Measurements from ENCODE around the gene KLHDC8B.
A peak's percentile ranks its signal among the peaks of the same experiment; 100 is the strongest.

Gene KLHDC8B

DNA sequence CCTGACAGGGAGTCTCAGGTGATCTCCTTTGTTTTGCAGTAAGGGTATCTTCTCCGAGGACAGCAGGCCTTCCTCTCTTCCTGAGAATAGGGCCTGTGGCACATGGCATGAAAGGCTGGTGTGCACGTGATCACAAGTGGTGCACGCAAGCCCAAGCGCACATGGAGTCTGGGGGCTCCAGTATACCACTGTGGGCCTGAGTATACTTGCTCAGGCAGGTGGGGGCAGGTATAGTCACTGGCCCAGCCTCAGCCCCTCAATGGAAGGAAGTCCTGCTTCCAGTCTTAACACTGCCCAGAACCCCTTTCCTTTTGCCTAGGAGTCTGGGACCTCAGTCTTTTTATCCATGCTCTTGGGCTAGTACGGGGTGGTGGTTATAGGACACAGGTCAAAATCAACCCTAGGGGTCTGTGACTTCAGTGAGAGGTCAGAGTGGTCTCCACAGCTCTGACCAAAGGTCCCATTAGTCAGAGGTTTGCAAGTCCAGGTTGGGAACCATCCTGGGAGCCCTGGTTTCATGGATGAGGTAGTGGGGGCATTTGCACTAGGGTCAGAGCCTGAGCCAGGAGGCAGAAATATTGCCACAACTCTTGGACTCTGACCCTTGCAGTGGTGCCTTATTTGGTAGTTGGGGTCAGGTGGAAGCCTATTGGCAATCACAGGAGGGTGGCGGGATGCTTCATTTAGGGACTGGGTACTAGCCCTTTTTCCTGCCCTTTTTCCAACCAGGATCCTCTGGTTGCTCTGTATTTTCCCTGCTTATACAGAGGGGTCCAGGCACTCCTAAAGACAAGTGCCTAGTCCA is 4.4 kb upstream of the KLHDC8B start:
- H3K9ac ChIP-seq, result no peak overlapping the region
- H3K4me1 ChIP-seq, result peaks cover 55% of the 10 kb centered on the region
- H3K9me3 ChIP-seq, result no peaks in the 10 kb centered on the region
- peak overlapping the region; percentile 75 for H3K4me3 ChIP-seq
- peaks cover 2% of the 10 kb centered on the region for H4K20me1 ChIP-seq
- peaks cover 22% of the 10 kb centered on the region for H3K36me3 ChIP-seq
- H3K27ac ChIP-seq, result peak overlapping the region; percentile 89
- TF ChIP-seq Cebpa-rat (IDR thresholded peaks at IDR 0.05), result no peak
- no peaks in the 10 kb centered on the region for H3K27me3 ChIP-seq
- peak overlapping the region; percentile 70 for H3K4me2 ChIP-seq

DNA sequence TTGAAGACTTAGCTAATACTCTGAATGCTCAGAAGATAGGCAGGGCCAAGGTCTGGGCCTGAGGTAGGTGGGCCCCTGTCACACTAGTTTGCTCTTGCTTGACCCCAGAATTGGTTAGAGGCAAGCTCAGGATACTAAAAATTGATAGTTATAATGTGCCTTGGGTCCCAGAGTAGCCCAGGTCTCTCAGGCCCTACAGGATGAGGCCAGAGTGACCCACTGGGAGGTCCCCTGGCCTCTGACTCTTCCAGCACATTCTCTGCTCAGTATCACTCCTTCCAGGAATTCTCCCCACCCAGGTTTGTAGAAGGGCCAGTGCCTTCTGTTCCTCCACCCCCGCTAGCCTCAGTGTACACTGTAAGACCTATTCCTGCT is 667 bp upstream of the KLHDC8B start:
- Histone ChIP-seq H3K9ac (peak overlapping the region; percentile 75), H3K4me1 (peaks cover 63% of the 10 kb centered on the region), H3K9me3 (no peaks in the 10 kb centered on the region), H3K36me3 (no peaks in the 10 kb centered on the region), H3K27ac (peak overlapping the region; percentile 65), H3K4me2 (peak overlapping the region; percentile 93), H4K20me1 (no peaks in the 10 kb centered on the region), H3K4me3 (peak overlapping the region; percentile 69), H3K27me3 (no peaks in the 10 kb centered on the region)
- TF ChIP-seq Cebpa-rat (IDR thresholded peaks at IDR 0.05), result no peak

DNA sequence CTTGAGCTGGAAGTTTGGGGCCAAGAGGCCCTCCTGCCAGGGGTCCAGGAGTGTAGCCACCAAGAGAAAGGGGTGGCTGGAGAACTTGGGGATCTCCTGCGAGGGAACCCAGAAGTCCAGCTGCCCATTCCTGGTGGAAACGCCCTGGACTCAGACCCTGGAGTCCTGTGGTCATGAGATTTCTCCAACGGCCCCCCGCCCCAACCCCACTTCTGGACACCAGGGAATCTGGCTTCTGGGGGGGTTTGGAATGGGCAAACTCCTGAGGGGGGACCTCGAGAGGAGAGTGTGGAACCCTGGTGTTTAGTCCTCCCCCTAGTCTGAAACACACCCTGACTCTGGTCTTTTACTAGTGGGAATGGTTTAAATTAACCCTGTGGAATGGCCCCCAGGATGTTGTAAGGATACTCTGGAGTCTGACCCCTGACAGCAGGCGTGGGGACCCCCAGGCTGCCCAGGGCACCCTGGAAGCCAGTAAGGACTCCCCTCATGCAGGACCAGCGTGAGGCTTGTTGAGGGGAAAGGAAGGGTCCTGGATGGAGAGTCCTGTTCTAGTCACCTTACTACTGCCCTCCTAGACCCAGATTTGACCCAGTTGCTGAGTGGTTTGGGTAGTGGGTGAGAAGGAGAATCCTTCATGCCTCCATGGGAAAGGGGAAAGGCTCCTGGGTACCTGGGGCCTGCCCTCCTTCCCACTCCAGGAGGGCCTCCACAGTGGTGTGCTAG is 540 bp downstream of the KLHDC8B start:
- Histone ChIP-seq H3K4me1 (peaks cover 68% of the 10 kb centered on the region), H3K9ac (peak overlapping the region; percentile 75), H3K27ac (peak overlapping the region; percentile 65), H3K36me3 (no peaks in the 10 kb centered on the region), H3K27me3 (no peaks in the 10 kb centered on the region), H3K4me3 (peak overlapping the region; percentile 69), H3K9me3 (no peaks in the 10 kb centered on the region), H3K4me2 (peak overlapping the region; percentile 93), H4K20me1 (no peaks in the 10 kb centered on the region)
- no peak for TF ChIP-seq Cebpa-rat (IDR thresholded peaks at IDR 0.05)

DNA sequence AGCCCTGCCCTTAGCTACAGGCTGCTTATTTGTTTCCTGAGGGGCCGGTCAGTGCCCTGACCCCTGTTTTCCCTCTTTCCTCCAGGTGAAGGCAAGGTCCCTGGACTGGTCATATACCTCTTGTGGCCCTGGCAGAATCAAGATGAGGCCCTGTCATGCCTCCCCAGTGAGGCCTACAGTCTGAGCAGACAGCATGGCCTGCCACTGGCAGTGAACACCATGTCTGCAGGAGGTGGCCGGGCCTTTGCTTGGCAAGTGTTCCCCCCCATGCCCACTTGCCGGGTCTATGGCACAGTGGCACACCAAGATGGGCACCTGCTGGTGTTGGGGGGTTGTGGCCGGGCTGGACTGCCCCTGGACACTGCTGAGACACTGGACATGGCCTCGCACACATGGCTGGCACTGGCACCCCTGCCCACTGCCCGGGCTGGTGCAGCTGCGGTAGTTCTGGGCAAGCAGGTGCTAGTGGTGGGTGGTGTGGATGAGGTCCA is 1.2 kb downstream of the KLHDC8B start:
- no peak overlapping the region for H3K27ac ChIP-seq
- TF ChIP-seq Cebpa-rat (IDR thresholded peaks at IDR 0.05), result no peak

DNA sequence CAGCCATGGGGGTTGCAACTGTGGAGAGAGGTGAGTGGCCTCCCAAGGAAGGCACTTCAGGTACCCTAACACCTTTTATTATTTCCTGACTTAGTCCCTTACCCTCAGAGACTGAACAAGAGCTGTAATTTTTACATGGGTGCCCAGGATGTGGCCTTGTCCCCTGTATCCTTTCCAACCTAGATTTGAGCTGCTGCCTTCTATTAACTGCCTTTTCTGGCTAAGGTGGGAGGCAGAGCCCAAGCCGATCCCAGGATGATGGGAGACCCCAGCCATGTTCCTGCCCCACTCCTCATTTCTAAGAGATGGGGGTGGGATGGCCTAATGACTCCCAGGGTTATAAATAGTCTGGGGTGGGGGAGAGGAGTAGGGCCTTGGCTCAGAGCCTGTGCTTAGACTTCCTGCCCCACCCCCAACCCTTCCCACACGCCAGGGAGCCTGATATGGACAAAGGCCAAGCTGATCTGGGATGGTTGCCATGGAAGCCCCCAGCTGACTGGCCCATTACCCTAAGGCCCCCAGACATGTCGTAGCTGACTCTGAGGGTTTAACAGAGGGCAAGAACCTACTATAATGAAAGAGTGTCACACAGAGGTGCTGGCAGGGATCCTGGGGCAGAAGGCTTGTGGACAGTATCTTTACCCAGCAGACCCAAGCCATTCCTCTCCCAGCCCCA is 1.9 kb downstream of the KLHDC8B start:
- Histone ChIP-seq H3K4me1 (peaks cover 81% of the 10 kb centered on the region), H3K27me3 (no peaks in the 10 kb centered on the region), H3K9ac (no peak overlapping the region; the same call in 1 of the 2 replicates), H4K20me1 (no peaks in the 10 kb centered on the region), H3K36me3 (no peaks in the 10 kb centered on the region), H3K4me3 (no peak overlapping the region), H3K4me2 (peak overlapping the region; percentile 93), H3K27ac (no peak overlapping the region), H3K9me3 (no peaks in the 10 kb centered on the region)
- TF ChIP-seq Cebpa-rat (IDR thresholded peaks at IDR 0.05), result no peak

More for the DNA sequence above, 1.2 kb downstream of the KLHDC8B start:
- Histone ChIP-seq H4K20me1 (no peaks in the 10 kb centered on the region), H3K9me3 (no peaks in the 10 kb centered on the region), H3K36me3 (no peaks in the 10 kb centered on the region), H3K4me3 (peak overlapping the region; percentile 69; the same call in 1 of the 2 replicates), H3K27me3 (no peaks in the 10 kb centered on the region), H3K4me1 (peaks cover 75% of the 10 kb centered on the region), H3K9ac (peak overlapping the region; percentile 75; the same call in 1 of the 2 replicates), H3K4me2 (peak overlapping the region; percentile 93)

DNA sequence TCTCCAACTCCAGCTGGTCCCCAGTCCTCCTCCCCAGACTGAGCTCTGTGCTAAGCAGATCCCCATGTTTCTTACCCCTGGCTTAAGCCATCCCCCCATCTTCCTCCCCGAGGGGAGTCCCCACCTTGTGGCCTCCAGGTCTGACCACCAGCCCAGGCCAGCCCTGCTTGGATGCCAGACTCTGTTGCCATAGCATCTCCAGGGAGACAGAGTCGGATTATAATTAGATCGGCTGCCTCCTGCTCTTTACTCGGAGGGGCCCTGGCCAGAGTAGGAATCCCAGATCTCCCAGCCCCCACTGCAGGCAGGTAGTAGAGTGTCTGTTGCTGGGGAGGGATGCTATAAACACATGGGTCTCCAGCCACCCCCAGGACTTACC is 2.4 kb downstream of the KLHDC8B start:
- Histone ChIP-seq H3K27ac (no peak overlapping the region), H3K27me3 (no peaks in the 10 kb centered on the region), H3K4me3 (no peak overlapping the region), H4K20me1 (no peaks in the 10 kb centered on the region), H3K9ac (no peak overlapping the region; the same call in 1 of the 2 replicates), H3K9me3 (no peaks in the 10 kb centered on the region), H3K4me2 (peak overlapping the region; percentile 93), H3K4me1 (peaks cover 86% of the 10 kb centered on the region), H3K36me3 (no peaks in the 10 kb centered on the region)
- TF ChIP-seq Cebpa-rat (IDR thresholded peaks at IDR 0.05), result no peak

DNA sequence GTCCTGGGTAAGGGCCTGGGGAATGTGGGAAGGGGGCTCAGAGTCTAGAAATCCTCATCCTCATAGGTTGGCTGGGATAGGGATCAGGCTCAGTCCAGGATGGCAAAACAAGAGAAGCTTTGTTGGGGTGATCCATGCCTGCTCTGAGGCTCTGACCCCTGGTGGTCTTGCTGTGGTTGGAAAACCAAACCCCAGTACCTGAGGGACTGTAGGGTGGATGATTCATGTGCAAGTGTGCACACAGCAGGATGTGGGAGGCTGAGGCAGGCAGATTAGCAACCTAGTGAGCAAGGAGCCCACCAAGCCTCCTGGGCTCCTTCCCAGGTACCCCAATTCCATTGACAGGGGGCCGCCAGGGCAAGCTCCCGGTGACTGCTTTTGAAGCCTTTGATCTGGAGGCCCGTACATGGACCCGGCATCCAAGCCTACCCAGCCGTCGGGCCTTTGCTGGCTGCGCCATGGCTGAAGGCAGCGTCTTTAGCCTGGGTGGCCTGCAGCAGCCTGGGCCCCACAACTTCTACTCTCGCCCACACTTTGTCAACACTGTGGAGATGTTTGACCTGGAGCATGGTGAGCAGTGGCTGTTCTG is 3.1 kb downstream of the KLHDC8B start:
- Histone ChIP-seq H3K9me3 (no peaks in the 10 kb centered on the region), H3K4me2 (peak overlapping the region; percentile 93), H4K20me1 (no peaks in the 10 kb centered on the region), H3K4me3 (no peak overlapping the region), H3K36me3 (no peaks in the 10 kb centered on the region), H3K27ac (no peak overlapping the region), H3K9ac (no peak overlapping the region), H3K27me3 (no peaks in the 10 kb centered on the region), H3K4me1 (peaks cover 87% of the 10 kb centered on the region)
- TF ChIP-seq Cebpa-rat (IDR thresholded peaks at IDR 0.05), result no peak

DNA sequence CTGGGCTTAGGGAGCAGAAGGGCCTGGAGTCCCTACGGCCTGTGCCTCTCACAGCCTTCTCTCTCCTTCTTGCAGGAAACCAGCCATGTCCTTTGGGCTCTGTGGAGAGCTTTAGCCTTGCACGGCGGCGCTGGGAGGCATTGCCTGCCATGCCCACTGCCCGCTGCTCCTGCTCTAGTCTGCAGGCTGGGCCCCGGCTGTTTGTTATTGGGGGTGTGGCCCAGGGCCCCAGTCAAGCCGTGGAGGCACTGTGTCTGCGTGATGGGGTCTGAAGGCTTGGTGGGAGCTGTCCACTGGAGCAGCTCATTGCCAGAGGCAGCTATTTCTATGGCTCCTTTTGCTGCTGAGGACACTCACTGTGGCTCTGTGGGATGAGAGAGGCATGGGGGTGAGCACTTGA is 4.1 kb downstream of the KLHDC8B start:
- Histone ChIP-seq H3K27me3 (no peaks in the 10 kb centered on the region), H3K9me3 (no peaks in the 10 kb centered on the region), H3K4me1 (peaks cover 83% of the 10 kb centered on the region), H3K9ac (no peak overlapping the region), H3K36me3 (no peaks in the 10 kb centered on the region), H4K20me1 (no peaks in the 10 kb centered on the region), H3K4me3 (no peak overlapping the region), H3K27ac (no peak overlapping the region), H3K4me2 (peak overlapping the region; percentile 93)
- no peak for TF ChIP-seq Cebpa-rat (IDR thresholded peaks at IDR 0.05)

DNA sequence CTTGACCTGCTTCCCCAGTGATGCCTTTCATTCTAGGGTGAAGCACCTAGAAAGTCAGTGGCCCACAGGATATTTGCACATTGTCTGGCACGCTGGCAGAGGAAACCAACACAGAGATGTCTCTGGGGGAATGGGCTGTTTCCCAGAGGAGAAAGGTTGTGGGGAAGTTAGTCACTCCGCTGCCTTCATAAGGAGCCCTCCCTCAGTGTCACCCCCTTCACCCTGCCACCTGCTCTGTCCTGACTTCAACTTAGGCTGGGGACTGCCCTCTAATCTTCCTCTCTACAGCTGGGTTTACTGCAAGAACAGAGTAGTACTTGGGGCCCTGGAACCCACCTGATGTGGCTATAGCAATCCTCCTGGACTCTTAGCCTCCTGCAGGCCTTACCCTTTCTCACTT is 5.7 kb downstream of the KLHDC8B start:
- H3K4me1 ChIP-seq, result peaks cover 67% of the 10 kb centered on the region
- no peak for TF ChIP-seq Cebpa-rat (IDR thresholded peaks at IDR 0.05)
- H3K36me3 ChIP-seq, result no peaks in the 10 kb centered on the region
- H3K27ac ChIP-seq, result peak overlapping the region; percentile 59
- H3K4me3 ChIP-seq, result no peak overlapping the region
- no peaks in the 10 kb centered on the region; the same call in 1 of the 2 replicates for H3K9me3 ChIP-seq
- H4K20me1 ChIP-seq, result no peaks in the 10 kb centered on the region
- H3K27me3 ChIP-seq, result no peaks in the 10 kb centered on the region
- peak overlapping the region; percentile 32; the same call in 1 of the 2 replicates for H3K9ac ChIP-seq
- H3K4me2 ChIP-seq, result peak overlapping the region; percentile 93
